ENCODE measurements around the gene METTL9. TPM values are rescaled to one million over a fixed set of nuclear protein-coding genes. Genes with fewer than 3 reads are reported as not detected.

METTL9 gene
- total and polyA plus RNA-seq, 2 of the 4 experiments (the other 2 are of a cell fraction), result 54.8 to 95.5 TPM

- H2AK5ac ChIP-seq (ENCODE audit: low read depth, low read length), result no peak within 1 kb of the TSS
- no peaks in the 10 kb centered on the region; the same call in 1 of the 2 replicates for H3K4me1 ChIP-seq (ENCODE audit: control insufficient read depth, insufficient read depth, low read length)
- H4K8ac ChIP-seq (ENCODE audit: low read depth in 2 of 2, low read length in 2 of 2), result no peak within 1 kb of the TSS
- no peak within 1 kb of the TSS for H2BK15ac ChIP-seq (ENCODE audit: low read depth, low read length)
- no peak within 1 kb of the TSS for H3K56ac ChIP-seq (ENCODE audit: extremely low read depth, insufficient read depth, low read length)
- H4K20me1 ChIP-seq (ENCODE audit: insufficient read depth, low read length), result 0 out of 2 replicates have a peak, but pooled peaks cover 3% of the 10 kb centered on the region
- no peak within 1 kb of the TSS for H4K5ac ChIP-seq (ENCODE audit: low read depth, low read length)
- H2AFZ ChIP-seq (replicated peaks; ENCODE audit: low read length, poor library complexity), result no peak within 1 kb of the TSS
- no peaks in the 10 kb centered on the region for H3K27me3 ChIP-seq (ENCODE audit: control insufficient read depth, insufficient read depth, low read length)
- H2BK5ac ChIP-seq (ENCODE audit: low read depth, low read length, poor library complexity, severe bottlenecking), result no peak within 1 kb of the TSS
- TF ChIP-seq RFX5 (IDR thresholded peaks at IDR 0.05; ENCODE audit: low read depth, low read length), result no peak
- no peak for TF ChIP-seq BHLHE40 (IDR thresholded peaks at IDR 0.05; ENCODE audit: low read depth, low read length)
- no peak for TF ChIP-seq ELK1 (IDR thresholded peaks at IDR 0.05; ENCODE audit: borderline replicate concordance, low read depth, low read length)
- TF ChIP-seq CTCF (conservative IDR thresholded peaks at IDR 0.05; ENCODE audit: low read depth, low read length), result no peak
- no peak for TF ChIP-seq RCOR1 (IDR thresholded peaks at IDR 0.05; ENCODE audit: insufficient replicate concordance, low read length)
- TF ChIP-seq MAFK (IDR thresholded peaks at IDR 0.05; ENCODE audit: low read depth, low read length), result no peak
- no peak for TF ChIP-seq MXI1 (IDR thresholded peaks at IDR 0.05; ENCODE audit: borderline replicate concordance, low read depth, low read length)
- no peak for TF ChIP-seq CHD1 (IDR thresholded peaks at IDR 0.05; ENCODE audit: low read depth, low read length)
- TF ChIP-seq SMC3 (IDR thresholded peaks at IDR 0.05; ENCODE audit: low read depth, low read length), result no peak
- TF ChIP-seq NFE2L2 (IDR thresholded peaks at IDR 0.05; ENCODE audit: low read depth, low read length), result no peak
- TF ChIP-seq POLR2A (IDR thresholded peaks at IDR 0.05; ENCODE audit: low read depth, low read length), result no peak
- TF ChIP-seq USF2 (IDR thresholded peaks at IDR 0.05; ENCODE audit: low read depth, low read length), result no peak
- no peak for TF ChIP-seq FOS (IDR thresholded peaks at IDR 0.05; ENCODE audit: low read depth, low read length)
- TF ChIP-seq MAZ (IDR thresholded peaks at IDR 0.05; ENCODE audit: borderline replicate concordance, low read depth, low read length), result no peak
- no peak for TF ChIP-seq RAD21 (IDR thresholded peaks at IDR 0.05; ENCODE audit: low read length)
- no peak for TF ChIP-seq CEBPB (IDR thresholded peaks at IDR 0.05; ENCODE audit: low read depth, low read length)
- intact Hi-C loops (cut with micrococcal nuclease) (no loop called here), dilution Hi-C loops (cut with HindIII; ENCODE audit: low sequenced_read_pairs, unreplicated experiment) (no loop called here), in situ Hi-C loops (cut with MboI; ENCODE audit: low sequenced_read_pairs) (loop anchor here (10.0 kb wide), 1 partner anchor 58 kb away; the partner anchor contains the start of gene METTL9)
- WGBS, 2 experiments (ENCODE audit: extremely low coverage in 2 of 2, insufficient read length in 1 of 2), result 100% methylated on average over 3 of the region's 6 CpGs; no CpG with 5 or more reads in 1 of the 2 experiments
- no peak within 1 kb of the TSS for H3K27ac ChIP-seq (ENCODE audit: insufficient read depth, low read length)
- H3K9me3 ChIP-seq (ENCODE audit: control insufficient read depth, insufficient read depth, low read length), result no peaks in the 10 kb centered on the region
- H2AK9ac ChIP-seq (replicated peaks; ENCODE audit: low read depth, low read length, poor library complexity), result no peak within 1 kb of the TSS
- H2BK20ac ChIP-seq (ENCODE audit: low read depth, low read length), result no peak within 1 kb of the TSS
- no peak within 1 kb of the TSS for H3K9ac ChIP-seq (ENCODE audit: low read depth, low read length)
- no peaks in the 10 kb centered on the region for H3K9me1 ChIP-seq (ENCODE audit: insufficient read depth, low read length)
- POLR2A ChIA-PET (ENCODE audit: unreplicated experiment), result no interaction called here
- peaks cover 15 to 32% of the 10 kb centered on the region in 2 experiments for H3K79me1 ChIP-seq (ENCODE audit: low read depth in 1 of 2, low read length in 2 of 2)
- no peak for DNase-seq
- BruUV-seq (replicated peaks), result no TSS peak
- H3K36me3 ChIP-seq (ENCODE audit: control insufficient read depth, insufficient read depth, low read length), result peaks cover 7% of the 10 kb centered on the region
- no peak within 1 kb of the TSS for H3K18ac ChIP-seq (ENCODE audit: low read depth, low read length)
- no peak within 1 kb of the TSS for H3K23ac ChIP-seq (ENCODE audit: low read depth, low read length)
- H3K4ac ChIP-seq (ENCODE audit: low read depth, low read length), result no peak within 1 kb of the TSS
- no peak within 1 kb of the TSS for H4K91ac ChIP-seq (ENCODE audit: insufficient read depth, low read depth, low read length)
- ATAC-seq (ENCODE audit: low read depth), result no peak
- no peak within 1 kb of the TSS for H3K4me3 ChIP-seq (ENCODE audit: insufficient read depth, low read depth, low read length)
- no peak within 1 kb of the TSS for H3K14ac ChIP-seq (replicated peaks; ENCODE audit: low read depth, low read length)
- H3K4me2 ChIP-seq (ENCODE audit: low read depth, low read length), result no peak within 1 kb of the TSS
- CTCF ChIA-PET, result no interaction called here
- H2BK120ac ChIP-seq (ENCODE audit: low read depth, low read length), result no peak within 1 kb of the TSS
Measured at GRCh38 chr16:21652453-21652852, 53.1 kb downstream of the METTL9 start, which contains the start of gene IGSF6. TSS of gene IGSF6 (minus strand) at chr16:21652608. CDS start at chr16:21652598, 10 bp downstream.
